ENCODE measurements around the gene IFNL2. TPM values are rescaled to one million over a fixed set of nuclear protein-coding genes. Genes with fewer than 3 reads are reported as not detected.
"Not testable (repeated sequence)": the region's sequence is repeated elsewhere in the genome, so short reads cannot be mapped to it uniquely, and the experiment has no call there.

IFNL2 gene
- polyA plus RNA-seq, 3 donors: not detected

DNA sequence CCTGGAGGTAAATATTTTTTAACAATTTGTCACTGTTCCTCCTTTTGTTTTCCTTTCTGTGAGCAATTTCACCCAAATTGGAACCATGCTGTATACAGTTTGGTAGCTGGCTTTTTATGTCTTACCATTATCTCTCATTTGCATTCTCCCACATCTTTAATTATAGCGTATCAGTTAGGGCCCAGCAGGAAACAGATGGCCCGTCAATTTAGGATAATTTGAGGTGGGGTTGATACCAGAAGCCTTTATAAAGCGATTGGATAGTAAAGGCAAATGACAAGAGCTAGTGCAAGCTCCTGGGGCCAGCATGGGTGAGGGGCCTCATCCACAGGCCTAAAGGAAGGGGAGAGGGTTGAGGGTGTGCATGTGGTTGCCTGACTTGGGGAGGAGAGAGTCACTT is 15.7 kb upstream of the IFNL2 start:
- no peak for DNase-seq

DNA sequence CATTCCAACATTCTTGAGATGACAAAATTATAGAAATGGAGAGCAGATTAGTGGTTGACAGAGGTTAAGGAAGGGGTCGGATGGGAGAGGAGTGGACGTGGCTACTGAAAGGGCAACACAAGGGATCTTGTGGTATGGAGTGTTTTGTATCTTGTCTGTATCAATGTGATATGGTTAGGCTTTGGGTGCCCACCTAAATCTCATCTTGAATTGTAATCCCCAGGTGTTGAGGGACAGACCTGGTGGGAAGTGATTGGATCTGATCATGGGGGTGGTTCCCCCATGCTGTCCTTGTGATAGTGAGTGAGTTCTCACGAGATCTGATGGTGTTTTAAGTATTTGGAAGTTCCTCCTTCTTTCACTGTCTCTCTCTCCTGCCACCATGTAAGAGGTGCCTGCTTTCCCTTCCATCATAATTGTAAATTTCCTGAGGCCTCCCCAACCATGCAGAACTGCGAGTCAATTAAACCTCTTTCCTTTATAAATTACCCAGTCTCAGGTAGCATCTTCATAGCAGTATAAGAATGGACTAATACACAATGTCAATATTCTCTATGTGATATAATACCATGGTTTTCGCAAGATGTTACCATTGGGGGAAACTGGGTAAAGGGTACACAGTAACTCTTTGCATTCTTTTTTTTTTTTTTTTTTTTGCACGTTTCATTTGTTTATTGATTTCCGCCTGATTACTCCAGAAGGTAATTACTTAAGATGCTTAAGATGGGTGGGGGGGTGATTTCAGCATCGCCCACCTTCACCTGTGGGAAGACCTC is 14.6 kb upstream of the IFNL2 start:
- DNase-seq: no peak

DNA sequence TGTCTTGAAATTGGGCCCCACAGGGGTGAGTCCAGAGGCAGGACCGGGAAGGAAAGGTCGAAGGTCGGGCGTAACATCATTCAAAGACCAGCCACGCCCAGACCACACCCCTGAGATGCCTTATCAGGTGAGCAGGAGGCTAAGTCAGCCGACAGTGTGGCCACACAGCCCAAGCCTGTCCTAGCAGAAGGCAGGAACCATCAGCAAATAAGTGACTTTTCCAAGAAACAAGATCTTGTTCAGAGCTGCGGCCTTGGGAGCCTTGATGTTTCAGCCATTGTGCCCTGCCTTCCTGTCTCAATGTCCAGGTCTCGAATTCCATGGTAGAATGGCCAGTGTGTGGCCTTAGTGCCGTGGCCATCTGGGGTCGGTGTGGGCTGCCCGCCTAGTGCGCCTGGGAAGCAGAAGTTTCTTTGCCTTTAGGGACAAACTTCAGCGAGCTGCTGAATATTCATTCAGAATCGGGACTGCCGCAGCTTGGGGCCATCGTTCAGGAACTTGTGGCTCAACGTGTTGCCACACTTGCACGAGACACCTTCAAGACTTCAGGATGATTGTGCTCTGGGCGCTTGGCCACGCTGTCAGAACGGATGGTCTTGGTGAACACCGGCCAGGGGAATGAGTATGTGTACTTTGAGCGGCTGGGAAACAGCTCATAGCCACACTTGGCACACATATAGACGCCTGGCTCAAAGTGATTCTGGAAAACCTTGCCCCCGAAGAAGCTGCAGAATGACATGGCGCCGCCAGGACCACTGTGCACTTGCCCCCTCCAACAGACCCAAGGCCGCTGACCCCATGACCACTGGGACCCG is 13.5 kb upstream of the IFNL2 start:
- DNase-seq: no peak

DNA sequence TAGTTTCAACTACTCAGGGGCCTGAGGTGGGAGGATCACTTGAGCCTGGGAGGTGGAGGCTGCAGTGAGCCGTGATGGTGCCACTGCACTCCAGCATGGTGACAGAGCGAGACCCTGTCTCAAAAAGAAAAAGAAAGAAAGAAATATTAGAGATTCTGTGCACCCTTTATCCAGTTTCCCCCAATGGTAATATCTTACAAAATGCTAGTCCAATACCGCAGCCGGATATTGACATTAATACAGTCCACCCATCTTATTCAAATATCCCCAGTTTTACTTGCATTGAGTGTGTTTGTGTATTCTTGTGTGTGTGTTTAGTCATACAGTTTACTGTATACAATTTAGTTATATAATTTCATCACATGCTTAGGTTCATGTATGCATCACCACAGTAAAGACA is 11.0 kb upstream of the IFNL2 start:
- DNase-seq: no peak

DNA sequence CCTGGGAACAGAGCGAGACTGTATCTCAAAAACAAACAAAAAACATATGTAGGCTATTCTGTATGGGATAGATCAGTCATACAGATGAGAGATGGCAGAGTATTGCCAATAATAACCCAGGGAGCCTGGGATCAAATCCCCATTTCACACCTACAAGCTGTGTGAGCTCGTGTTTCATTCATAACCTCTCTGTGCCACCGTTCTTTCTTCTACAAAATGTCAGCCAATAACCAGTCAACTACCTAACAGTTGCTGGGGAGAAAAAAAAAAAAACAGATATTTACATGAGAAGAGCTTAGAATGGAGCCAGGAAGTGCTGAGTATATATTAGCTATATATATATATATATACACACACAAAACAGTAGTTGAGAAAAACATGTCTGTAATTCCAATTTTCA is 6.5 kb upstream of the IFNL2 start:
- DNase-seq: no peak

DNA sequence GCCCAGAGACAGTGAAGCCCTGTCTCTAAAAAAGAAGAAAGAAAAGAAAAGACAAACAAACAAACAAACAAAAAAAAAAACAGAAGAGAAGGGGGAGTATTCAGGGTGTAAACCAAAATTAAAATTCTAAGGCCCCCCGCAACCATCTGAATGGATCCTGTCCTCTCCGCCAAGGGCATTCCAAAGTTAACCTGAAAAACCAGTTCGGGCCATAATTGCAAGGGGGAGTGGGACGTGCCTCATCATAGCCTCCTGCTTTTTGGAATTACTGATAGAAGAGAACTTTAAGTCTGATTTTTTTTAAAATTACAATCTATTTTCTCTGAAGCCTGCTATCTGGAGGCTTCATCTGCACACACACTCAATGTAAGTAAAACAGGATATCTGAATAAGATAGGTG is 5.7 kb upstream of the IFNL2 start:
- no peak for DNase-seq

DNA sequence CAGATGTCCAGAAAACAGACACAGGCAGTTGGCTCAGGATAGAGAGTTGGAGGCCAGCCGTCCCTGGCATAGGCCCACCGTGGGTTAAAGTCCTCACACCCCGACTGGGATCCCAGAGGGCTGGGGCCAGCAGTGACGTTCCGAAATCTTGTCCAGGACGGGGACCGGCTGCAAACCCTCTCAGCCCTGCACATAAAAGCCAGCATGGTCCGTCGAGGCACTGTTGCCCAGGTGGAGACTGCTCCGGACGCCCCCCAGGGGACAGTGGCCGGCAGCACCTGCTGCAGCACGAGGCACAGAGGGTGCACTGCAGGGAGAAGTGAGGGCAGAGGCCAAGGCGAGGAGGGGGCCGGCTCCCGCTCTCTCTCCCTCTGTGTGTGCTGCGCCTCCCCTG is 4.3 kb upstream of the IFNL2 start:
- DNase-seq: no peak

DNA sequence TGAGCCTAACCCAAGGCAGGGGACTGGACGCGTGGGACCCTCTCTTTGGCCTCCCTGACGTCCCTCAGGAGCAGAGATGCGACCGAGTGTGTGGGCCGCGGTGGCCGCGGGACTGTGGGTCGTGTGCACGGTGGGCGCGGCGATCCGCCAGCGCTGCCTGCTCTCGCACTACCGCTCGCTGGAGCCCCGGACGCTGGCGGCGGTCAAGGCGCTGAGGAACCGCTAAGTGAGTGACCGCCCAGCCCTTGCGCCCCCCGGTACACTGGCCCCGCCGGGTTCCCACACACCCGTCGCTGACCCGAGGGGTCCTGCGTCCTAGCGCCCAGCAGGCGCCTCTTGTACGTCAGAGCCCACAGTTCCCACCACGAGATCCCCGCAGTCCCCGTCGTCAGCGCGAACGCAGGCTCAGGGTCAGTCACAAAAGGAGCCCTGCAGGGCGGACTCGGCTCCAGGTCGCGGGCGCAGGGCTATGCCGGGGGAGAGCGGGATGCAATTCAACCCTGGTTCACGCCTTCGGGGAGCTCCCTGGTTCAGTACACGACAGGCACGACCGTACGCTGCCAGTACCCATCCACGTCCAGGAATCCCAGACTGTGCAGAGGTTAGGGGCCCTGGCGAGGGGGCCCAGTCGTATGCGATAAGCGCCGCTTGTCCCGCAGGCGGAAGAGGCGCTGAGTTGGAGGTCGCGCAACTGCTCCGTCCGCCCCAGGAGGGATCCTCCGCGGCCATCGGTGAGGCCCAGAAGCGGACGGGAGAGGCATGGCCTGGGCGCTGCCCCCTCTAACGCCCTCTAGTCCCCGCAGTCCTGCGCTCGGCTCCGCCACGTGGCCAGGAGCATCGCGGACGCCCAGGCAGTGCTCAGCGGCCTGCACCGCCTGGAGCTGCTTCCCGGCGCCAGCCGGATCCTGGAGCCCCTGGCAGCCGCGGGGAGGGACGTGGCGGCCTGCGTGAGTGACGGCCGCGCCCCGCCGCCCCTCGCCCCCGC is 3.6 kb upstream of the IFNL2 start:
- no peak for DNase-seq

DNA sequence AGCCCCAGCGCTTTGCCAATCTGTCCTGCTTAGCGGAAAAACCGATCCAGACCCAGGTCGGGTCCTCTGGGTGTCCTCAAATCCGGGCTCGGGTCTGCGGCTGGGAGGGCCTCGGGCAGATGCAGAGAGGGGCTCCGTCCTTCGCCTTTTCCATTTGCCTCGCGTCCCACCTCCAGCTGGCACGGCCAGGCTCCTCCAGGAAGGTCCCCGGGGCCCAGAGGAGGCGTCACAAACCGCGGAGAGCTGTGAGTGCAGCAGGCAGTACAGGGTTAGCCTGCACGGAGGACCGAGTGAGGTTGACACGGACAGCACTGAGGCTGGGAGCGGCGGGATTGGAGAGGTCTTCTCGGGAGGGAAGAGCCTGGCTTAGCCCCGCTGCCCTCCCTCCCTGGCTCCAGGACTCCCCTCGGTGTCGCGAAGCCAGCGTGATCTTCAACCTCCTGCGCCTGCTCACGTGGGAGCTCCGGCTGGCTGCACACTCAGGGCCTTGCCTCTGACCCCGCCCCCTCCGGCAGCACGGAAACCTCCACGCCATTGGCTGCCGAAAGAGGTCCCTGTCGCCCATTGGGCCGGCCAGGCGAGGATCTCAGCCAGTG is 2.8 kb upstream of the IFNL2 start:
- no peak for DNase-seq

DNA sequence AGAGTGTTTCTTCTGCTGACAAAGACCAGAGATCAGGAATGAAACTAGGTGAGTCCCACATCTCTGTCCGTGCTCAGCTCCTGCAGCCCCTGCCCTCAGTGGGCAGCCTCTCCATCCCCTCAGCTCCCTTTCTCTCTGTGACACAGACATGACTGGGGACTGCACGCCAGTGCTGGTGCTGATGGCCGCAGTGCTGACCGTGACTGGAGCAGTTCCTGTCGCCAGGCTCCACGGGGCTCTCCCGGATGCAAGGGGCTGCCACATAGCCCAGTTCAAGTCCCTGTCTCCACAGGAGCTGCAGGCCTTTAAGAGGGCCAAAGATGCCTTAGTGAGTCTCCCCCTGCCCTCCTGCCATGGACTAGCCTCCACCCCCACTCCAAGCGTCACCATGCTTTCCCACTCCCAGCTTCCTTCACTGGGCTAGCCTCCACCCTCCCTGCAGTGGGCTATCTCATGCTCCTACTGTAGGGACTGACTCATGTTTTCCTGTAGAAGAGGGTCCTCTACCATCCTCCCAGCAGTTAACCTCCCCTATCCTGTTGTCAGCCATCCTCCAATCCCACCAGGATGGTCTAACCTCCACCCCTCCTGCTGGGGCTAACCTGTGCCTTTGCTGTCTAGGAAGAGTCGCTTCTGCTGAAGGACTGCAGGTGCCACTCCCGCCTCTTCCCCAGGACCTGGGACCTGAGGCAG is 481 bp downstream of the IFNL2 start:
- DNase-seq: not testable (repeated sequence)

DNA sequence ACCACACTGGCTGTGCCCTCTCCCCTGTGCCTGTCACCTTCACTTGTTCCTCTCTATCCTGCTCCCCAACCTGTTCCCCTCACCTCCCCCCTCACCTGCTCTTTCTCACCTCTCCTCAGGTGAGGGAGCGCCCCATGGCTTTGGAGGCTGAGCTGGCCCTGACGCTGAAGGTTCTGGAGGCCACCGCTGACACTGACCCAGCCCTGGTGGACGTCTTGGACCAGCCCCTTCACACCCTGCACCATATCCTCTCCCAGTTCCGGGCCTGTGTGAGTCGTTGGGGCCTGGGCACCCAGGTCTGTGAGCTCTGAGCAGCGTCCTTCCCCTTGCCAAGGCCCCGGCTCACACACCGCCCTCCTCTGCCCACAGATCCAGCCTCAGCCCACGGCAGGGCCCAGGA is 1.2 kb downstream of the IFNL2 start:
- not testable (repeated sequence) for DNase-seq

DNA sequence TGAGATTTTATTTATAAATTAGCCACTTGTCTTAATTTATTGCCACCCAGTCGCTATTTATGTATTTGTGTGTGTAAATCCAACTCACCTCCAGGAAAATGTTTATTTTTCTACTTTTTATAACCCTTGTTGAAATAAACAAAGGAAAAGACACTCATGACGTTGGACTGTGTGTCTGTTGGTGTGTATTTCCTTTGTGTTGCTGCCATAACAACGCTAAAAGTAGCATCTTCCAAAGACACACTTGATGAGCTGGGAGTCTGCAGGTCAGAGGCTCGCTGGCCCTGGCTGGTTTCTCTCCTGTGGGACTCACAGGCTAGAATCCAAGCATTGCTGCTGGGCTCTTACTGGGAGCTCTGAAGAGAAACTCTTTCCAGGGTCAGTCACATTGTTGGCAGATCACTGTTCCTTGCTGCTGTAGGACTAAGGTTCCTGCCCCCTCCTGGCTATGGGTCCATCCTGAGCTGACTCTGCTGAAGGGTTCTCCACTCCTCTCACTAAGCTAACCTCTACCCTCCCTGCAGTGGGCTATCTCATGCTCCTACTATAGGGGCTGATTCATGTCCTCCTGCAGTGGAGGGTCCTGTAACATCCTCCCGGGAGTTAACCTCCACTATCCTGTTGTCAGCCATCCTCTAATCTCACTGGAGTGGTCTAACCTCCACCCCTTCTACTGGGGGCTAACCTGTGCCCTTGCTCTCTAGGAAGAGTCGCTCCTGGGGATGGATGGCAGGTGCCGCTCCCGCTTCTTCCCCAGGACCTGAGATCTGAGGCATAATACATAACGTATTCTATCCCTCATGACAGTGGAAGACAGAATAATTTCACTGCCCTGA is 2.1 kb downstream of the IFNL2 start:
- no peak for DNase-seq

DNA sequence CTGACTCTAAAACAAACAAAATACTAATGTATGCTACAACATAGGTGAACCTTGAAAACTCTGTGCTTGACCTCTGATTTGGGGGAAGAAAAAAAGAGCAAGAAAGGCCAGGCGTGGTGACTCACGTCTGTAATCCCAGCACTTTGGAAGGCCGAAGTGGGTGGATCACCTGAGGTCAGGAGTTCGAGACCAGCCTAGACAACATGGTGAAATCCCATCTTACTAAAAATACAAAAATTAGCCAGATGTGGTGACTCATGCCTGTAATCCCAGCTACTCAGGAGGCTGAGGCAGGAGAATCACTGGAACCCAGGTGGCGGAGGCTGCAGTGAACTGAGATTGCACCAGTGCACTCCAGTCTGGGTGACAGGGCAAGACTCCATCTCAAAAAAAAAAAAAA is 5.7 kb downstream of the IFNL2 start:
- not testable (repeated sequence) for DNase-seq

DNA sequence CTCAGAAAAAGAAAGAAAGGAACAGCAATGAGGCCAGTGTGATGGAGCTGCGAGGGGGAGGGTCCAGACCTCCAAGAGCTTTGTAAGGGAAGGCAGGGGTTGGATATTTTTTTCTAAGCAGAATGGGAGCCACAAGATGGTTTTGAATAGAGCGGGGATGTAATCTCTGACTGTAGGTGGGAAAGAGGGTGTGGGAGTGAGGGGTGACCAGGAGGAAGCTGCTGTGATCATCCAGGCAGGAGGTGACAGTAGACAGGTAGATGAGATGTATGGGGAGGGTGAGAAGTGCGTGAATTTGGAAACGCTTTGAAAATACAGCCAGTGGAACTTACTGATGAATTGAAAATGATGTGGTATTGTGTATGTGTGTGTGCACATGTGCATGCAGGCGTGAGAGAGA is 7.4 kb downstream of the IFNL2 start:
- DNase-seq: no peak

DNA sequence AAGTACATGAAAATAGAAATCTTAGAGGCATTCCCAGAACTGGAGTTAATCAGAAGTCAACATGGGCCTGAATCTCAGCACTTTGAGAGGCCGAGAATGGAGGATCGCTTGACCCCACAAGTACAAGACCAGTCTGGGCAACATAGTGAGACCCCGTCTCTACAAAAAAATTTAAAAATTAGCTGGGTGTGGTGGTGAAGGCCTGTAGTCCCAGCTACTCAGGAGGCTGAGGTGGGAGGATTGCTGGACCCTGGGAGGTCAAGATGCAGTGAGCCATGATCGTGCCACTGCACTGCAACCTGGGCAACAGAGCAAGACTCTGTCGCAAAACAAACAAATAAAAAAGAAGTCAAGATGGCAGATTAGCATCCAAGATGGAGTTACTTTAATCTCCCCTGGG is 8.5 kb downstream of the IFNL2 start:
- no peak for DNase-seq

DNA sequence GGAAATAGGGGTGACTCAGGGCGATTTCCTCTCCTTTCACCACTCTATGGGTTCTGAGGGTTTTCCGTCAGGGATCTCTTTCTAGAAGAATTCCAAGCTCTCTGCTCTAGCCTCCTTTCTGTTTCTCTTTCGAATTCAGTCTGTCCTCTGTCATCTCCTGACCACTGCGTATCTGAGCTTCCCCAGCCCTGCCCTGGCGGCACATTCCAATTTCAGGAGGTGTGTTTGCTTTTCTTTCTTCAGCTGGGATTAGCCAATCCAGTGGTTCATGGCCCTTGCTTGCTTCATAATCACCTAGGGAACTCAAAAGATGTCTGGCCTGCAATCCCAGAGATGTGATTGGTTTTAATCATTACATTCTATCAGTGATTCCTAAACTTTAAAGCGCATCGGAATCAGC is 9.4 kb downstream of the IFNL2 start:
- no peak for DNase-seq

DNA sequence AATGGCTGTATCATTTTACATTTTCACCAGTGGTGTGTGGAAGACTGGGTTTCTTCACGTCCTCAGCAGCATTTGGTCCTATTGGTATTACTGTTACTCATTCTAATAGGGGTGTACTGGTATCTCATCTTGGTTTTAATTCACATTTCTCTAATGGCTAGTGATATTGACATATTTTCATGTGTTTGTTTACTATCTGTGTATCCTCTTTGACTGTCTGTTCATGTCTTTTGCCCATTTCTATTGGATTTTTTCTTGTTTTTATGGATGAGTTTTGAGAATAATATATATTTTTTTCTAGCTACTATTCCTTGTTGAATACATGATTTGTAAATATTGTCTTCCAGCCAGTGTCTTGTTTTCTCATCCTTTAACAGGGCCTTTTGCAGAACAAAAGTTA is 13.8 kb downstream of the IFNL2 start:
- no peak for DNase-seq

DNA sequence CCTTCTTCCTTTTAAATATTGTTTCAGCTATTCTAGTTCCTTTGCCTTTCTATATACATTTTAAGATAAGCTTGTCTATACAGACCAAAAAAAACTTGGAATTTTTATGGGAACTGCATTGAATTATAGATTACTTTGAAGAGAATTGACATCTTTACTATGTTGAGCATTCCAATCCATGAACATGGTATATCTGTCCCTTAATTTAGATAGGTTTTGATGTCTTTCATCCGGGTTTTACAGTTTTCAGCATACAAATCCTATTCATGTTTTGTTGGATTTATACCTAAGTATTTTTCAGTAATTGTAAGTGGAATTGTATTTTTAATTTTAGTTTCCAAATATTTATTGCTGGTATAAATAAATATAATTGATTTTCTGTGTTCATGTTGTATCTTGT is 15.8 kb downstream of the IFNL2 start:
- DNase-seq: no peak

DNA sequence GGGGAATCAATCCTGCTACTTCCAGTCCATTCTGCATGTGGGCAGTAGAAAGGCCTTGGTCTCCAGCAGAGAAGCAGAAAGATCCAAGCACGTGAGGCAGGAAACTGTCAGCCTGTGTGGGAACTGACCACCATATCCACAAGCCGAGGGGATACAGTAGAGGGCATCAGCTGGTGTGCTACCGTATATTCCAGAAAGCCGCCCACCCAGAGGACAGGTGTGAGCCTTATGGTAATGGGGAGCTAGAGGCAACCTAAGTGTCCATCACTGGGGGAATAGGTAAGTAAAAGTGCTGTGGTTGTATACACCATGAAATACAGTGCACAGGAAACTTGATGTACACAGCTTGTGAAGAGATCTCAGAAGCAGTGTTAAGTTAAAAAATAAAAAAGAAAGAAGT is 25.2 kb downstream of the IFNL2 start:
- DNase-seq: no peak

DNA sequence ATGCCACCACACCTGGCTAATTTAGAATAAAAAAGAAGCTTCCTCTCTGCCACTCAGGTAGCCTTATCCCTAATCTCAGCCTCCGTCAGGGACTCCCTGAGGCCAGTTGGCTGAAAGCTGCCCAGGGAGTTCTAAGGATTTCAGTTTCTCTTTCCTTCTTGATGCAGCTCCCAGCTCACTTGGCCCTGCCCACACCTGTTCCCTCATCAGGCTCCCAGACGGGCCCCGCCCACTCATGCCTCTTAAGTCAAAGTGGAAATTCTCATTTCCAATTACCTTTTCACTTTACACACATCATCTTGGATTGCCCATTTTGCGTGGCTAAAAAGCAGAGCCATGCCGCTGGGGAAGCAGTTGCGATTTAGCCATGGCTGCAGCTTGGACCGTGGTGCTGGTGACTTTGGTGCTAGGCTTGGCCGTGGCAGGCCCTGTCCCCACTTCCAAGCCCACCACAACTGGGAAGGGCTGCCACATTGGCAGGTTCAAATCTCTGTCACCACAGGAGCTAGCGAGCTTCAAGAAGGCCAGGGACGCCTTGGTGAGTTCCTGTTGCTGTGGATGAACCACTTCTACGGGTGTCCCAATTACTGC is 28.0 kb downstream of the IFNL2 start, which contains the start of gene IFNL1:
TSS of gene IFNL1 (plus strand) at position 353 of the 591 bp plus-strand sequence. CDS start at position 368, 15 bp downstream.
- no peak for DNase-seq
